HEK293 (cell line): Measurements from ENCODE around the gene CSN1S1.

Source experiments
- CTCF ChIA-PET: fragments of 350-600 bp; formaldehyde crosslinking; extraction: SDS; loops from one replicate; lab custom pipeline; 2021; ENCODE audit warnings: antibody characterized with exemption; lab: Yijun Ruan, JAX
- POLR2A ChIA-PET: fragments of 300-600 bp; formaldehyde crosslinking; extraction: SDS; loops from one replicate; lab custom pipeline; 2020; ENCODE audit warnings: antibody characterized with exemption, inconsistent platforms; lab: Yijun Ruan, JAX
- H3K27ac ChIP-seq: fragments of 200-500 bp; sonication (Bioruptor generic); 2 replicates; pipeline ENCODE4 v1.5.1; 2014; ENCODE audit warnings: low read depth, low read length, control low read depth, inconsistent platforms; ENCODE audit errors: extremely low read depth
- H3K36me3 ChIP-seq, 2 experiments: fragments of 200-500 bp in 1 of 2; sonication (Bioruptor generic) in 1 of 2; 1 replicate in 1 of 2; 2 replicates in 1 of 2; pipeline ENCODE4 v1.5.1; 2014 to 2017; ENCODE audit warnings: inconsistent platforms in 2 of 2, low read length in 2 of 2; ENCODE audit not compliant: control insufficient read depth in 2 of 2, insufficient read depth in 1 of 2
- H3K4me1 ChIP-seq: fragments of 200-500 bp; sonication (Bioruptor generic); 2 replicates; pipeline ENCODE4 v1.5.1; 2014; ENCODE audit warnings: mild to moderate bottlenecking, low read length, inconsistent platforms; ENCODE audit not compliant: control insufficient read depth, insufficient read depth
- H3K4me3 ChIP-seq: 2 replicates; pipeline ENCODE4 v1.5.1; 2011; ENCODE audit warnings: low read depth, mild to moderate bottlenecking, control low read depth, low read length, moderate library complexity
- H3K9me3 ChIP-seq: fragments of 200-500 bp; sonication (Bioruptor generic); 2 replicates; pipeline ENCODE4 v1.5.1; 2014; ENCODE audit warnings: low read depth, low read length, inconsistent platforms; ENCODE audit not compliant: control insufficient read depth, insufficient read depth
- HOXA7 ChIP-seq: sonication (generic); formaldehyde crosslinking; IDR thresholded peaks from 2 replicates; pipeline ENCODE4 v1.8.1; 2022; ENCODE audit warnings: missing genetic modification reagents, borderline replicate concordance
- HOXD13 ChIP-seq: sonication (generic); formaldehyde crosslinking; IDR thresholded peaks from 2 replicates; pipeline ENCODE4 v1.8.0; 2022; ENCODE audit warnings: missing genetic modification reagents, borderline replicate concordance
- REPIN1 ChIP-seq: fragments of 450-650 bp; formaldehyde crosslinking; IDR thresholded peaks from 2 replicates; pipeline ENCODE4 v1.5.1; 2017; ENCODE audit warnings: missing biosample characterization, missing genetic modification characterization, low read depth
- TSHZ1 ChIP-seq: fragments of 450-650 bp; formaldehyde crosslinking; IDR thresholded peaks from 2 replicates; pipeline ENCODE4 v1.5.1; 2016; ENCODE audit warnings: missing biosample characterization, missing genetic modification characterization, borderline replicate concordance
- ZBTB17 ChIP-seq: fragments of 450-650 bp; formaldehyde crosslinking; IDR thresholded peaks from 2 replicates; pipeline ENCODE4 v1.5.1; 2016; ENCODE audit warnings: missing biosample characterization, missing genetic modification characterization
- ZBTB48 ChIP-seq: fragments of 450-650 bp; formaldehyde crosslinking; IDR thresholded peaks from 2 replicates; pipeline ENCODE4 v1.5.1; 2016; ENCODE audit warnings: missing biosample characterization, missing genetic modification characterization
- ZFHX2 ChIP-seq: fragments of 450-650 bp; formaldehyde crosslinking; conservative IDR thresholded peaks from 2 replicates; pipeline ENCODE4 v1.5.1; 2016; ENCODE audit warnings: missing biosample characterization, missing genetic modification characterization
- ZNF184 ChIP-seq: fragments of 450-650 bp; IDR thresholded peaks from 2 replicates; pipeline ENCODE4 v1.5.1; 2018; ENCODE audit warnings: missing biosample characterization, mild to moderate bottlenecking, missing genetic modification characterization
- ZNF354C ChIP-seq: fragments of 450-650 bp; formaldehyde crosslinking; IDR thresholded peaks from 2 replicates; pipeline ENCODE4 v1.5.1; 2016; ENCODE audit warnings: missing biosample characterization, missing genetic modification characterization, low read depth, borderline replicate concordance
- ZNF510 ChIP-seq: fragments of 450-650 bp; formaldehyde crosslinking; IDR thresholded peaks from 2 replicates; pipeline ENCODE4 v1.5.1; 2018; ENCODE audit warnings: mild to moderate bottlenecking, missing genetic modification characterization, missing biosample characterization; ENCODE audit not compliant: insufficient replicate concordance
- ZNF645 ChIP-seq: fragments of 450-650 bp; formaldehyde crosslinking; IDR thresholded peaks from 2 replicates; pipeline ENCODE4; 2016; ENCODE audit warnings: missing biosample characterization, missing genetic modification characterization
- ZNF654 ChIP-seq: fragments of 450-650 bp; formaldehyde crosslinking; IDR thresholded peaks from 2 replicates; pipeline ENCODE4 v1.5.1; 2016; ENCODE audit warnings: low read depth, missing biosample characterization, missing genetic modification characterization
- ZNF677 ChIP-seq: fragments of 450-650 bp; IDR thresholded peaks from 2 replicates; pipeline ENCODE4 v1.5.0; 2018; ENCODE audit warnings: missing biosample characterization, mild to moderate bottlenecking, missing genetic modification characterization, moderate library complexity
- ZNF768 ChIP-seq: fragments of 450-650 bp; formaldehyde crosslinking; IDR thresholded peaks from 2 replicates; pipeline ENCODE4 v1.5.1; 2018; ENCODE audit warnings: missing biosample characterization, mild to moderate bottlenecking, missing genetic modification characterization
- ZNF776 ChIP-seq: fragments of 450-650 bp; formaldehyde crosslinking; IDR thresholded peaks from 2 replicates; pipeline ENCODE4 v1.5.0; 2017; ENCODE audit warnings: missing biosample characterization, missing genetic modification characterization, borderline replicate concordance
- ZNF785 ChIP-seq: fragments of 450-650 bp; formaldehyde crosslinking; IDR thresholded peaks from 2 replicates; pipeline ENCODE4 v1.5.1; 2016; ENCODE audit warnings: missing biosample characterization, missing genetic modification characterization
- ZNF843 ChIP-seq: fragments of 450-650 bp; formaldehyde crosslinking; IDR thresholded peaks from 2 replicates; pipeline ENCODE4 v1.5.1; 2016; ENCODE audit warnings: missing biosample characterization, missing genetic modification characterization
- ZSCAN23 ChIP-seq: fragments of 450-650 bp; formaldehyde crosslinking; IDR thresholded peaks from 2 replicates; pipeline ENCODE4 v1.5.1; 2016; ENCODE audit warnings: missing biosample characterization, missing genetic modification characterization
- TF ChIP-seq, protein P1 (sequence below): fragments of 450-650 bp; formaldehyde crosslinking; IDR thresholded peaks from 2 replicates; pipeline ENCODE4 v1.5.1; 2016; ENCODE audit warnings: missing biosample characterization, missing genetic modification characterization, borderline replicate concordance
- TF ChIP-seq, protein P2 (sequence below): fragments of 450-650 bp; formaldehyde crosslinking; IDR thresholded peaks from 2 replicates; pipeline ENCODE4 v1.5.1; 2016; ENCODE audit warnings: missing biosample characterization, missing genetic modification characterization

Gene CSN1S1

DNA sequence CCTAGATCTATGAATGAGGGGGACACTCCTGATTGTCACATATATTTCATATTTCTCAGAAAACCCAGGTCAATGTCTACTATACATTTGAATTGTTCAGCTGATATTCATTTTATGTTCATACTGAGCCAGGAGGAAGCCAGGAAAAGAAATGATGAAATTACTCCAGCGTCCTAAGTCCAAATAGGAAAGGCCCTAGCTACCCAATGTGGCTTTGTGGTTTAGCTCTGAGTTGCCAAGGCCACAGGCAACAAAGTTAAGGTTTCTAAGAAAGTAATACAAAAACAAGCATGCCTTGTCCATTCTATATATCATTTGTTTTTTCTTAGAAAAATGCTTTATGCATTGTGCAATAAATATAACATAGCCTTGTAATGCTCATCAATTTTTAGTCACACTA lies 39.2 kb downstream of the CSN1S1 start (continued):
- no peak for TF ChIP-seq HOXD13 (CRISPR knock-in tag)
- TF ChIP-seq ZNF677 (tag by site-specific recombination): no peak
- no peak for TF ChIP-seq ZBTB17 (tag by site-specific recombination)
- no peak for TF ChIP-seq ZNF785 (tag by site-specific recombination)
- TF ChIP-seq ZNF843 (tag by site-specific recombination): no peak
- TF ChIP-seq TSHZ1 (tag by site-specific recombination): no peak
- no peak for TF ChIP-seq ZNF354C (tag by site-specific recombination)

GRCh38 chr4:69974631-69975030 lies 43.8 kb downstream of the CSN1S1 start:
- Histone ChIP-seq H3K27ac (no peak overlapping the region), H3K4me3 (no peak overlapping the region), H3K4me1 (no peaks in the 10 kb centered on the region), H3K36me3 (no peaks in the 10 kb centered on the region), H3K9me3 (no peaks in the 10 kb centered on the region)
- ChIA-PET CTCF (no interaction called here), POLR2A (no interaction called here)
- TF ChIP-seq ZNF768 (tag by site-specific recombination) (no peak), ZNF184 (tag by site-specific recombination) (no peak), ZSCAN23 (tag by site-specific recombination) (no peak), ZNF510 (tag by site-specific recombination) (no peak), ZFHX2 (tag by site-specific recombination) (no peak), HOXA7 (no peak), ZNF645 (tag by site-specific recombination) (no peak), ZNF776 (no peak), ZNF654 (tag by site-specific recombination) (no peak)
- TF ChIP-seq, protein P1, sequence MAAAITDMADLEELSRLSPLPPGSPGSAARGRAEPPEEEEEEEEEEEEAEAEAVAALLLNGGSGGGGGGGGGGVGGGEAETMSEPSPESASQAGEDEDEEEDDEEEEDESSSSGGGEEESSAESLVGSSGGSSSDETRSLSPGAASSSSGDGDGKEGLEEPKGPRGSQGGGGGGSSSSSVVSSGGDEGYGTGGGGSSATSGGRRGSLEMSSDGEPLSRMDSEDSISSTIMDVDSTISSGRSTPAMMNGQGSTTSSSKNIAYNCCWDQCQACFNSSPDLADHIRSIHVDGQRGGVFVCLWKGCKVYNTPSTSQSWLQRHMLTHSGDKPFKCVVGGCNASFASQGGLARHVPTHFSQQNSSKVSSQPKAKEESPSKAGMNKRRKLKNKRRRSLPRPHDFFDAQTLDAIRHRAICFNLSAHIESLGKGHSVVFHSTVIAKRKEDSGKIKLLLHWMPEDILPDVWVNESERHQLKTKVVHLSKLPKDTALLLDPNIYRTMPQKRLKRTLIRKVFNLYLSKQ (tag by site-specific recombination): no peak

- TF ChIP-seq, protein P2, sequence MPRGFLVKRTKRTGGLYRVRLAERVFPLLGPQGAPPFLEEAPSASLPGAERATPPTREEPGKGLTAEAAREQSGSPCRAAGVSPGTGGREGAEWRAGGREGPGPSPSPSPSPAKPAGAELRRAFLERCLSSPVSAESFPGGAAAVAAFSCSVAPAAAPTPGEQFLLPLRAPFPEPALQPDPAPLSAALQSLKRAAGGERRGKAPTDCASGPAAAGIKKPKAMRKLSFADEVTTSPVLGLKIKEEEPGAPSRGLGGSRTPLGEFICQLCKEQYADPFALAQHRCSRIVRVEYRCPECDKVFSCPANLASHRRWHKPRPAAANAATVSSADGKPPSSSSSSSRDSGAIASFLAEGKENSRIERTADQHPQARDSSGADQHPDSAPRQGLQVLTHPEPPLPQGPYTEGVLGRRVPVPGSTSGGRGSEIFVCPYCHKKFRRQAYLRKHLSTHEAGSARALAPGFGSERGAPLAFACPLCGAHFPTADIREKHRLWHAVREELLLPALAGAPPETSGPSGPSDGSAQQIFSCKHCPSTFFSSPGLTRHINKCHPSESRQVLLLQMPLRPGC (tag by site-specific recombination): no peak
- no peak for TF ChIP-seq ZBTB48
- TF ChIP-seq REPIN1 (tag by site-specific recombination): no peak
- ChIA-PET POLR2A (no interaction called here), CTCF (no interaction called here)
- Histone ChIP-seq H3K27ac (no peak overlapping the region), H3K9me3 (no peaks in the 10 kb centered on the region), H3K36me3 (no peaks in the 10 kb centered on the region), H3K4me1 (no peaks in the 10 kb centered on the region), H3K4me3 (no peak overlapping the region)
These were observed 46.7 kb downstream of the CSN1S1 start for GRCh38 chr4:69977582-69977981.
